Measurements from ENCODE around the gene NCOR2.

DNA sequence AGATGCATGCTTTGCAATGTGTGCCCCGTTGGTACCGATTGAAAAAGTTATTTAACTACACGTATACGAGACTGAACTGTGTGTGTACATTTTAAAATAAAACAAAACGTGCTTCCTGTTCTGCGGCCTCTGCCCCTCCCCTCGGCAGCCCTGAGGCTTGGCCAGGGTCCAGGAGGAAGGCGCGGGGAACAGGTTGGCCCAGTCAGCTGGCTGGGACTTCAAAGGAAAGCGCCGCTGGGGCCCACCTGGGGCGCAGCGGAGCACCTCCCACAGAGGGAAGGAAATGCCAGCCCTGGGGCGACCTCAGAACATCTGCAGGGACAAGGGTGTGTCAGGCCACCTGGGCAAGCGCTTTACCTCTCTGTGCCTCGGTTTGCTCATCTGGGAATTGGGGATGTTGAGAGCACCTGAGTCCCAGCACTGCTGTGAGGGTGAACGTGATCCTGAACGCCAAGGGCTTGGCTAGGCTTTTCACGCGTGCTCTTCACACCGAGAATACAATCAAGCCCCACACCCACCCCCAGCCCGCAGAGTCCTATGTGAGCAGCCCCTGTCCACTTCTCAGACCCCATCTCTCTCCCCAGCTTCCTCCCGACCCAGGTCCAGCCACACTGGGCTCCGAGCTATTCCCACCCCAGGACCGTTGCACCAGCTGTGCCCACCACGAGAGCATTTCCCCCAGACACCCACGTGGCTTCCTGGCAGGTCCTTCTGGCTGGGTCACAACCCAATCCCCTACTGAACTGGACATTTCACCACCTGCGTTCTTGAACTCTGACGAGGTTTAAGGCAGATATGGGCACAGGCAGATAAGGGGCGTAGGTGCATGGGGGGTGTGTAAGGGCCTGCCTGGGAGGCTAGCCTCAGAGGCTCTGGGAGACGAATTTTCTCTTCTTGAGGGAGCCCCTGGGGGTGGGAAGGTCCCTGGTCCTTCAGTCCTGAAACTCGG lies 41.9 kb upstream of the NCOR2 start:
- TF ChIP-seq, protein P1, sequence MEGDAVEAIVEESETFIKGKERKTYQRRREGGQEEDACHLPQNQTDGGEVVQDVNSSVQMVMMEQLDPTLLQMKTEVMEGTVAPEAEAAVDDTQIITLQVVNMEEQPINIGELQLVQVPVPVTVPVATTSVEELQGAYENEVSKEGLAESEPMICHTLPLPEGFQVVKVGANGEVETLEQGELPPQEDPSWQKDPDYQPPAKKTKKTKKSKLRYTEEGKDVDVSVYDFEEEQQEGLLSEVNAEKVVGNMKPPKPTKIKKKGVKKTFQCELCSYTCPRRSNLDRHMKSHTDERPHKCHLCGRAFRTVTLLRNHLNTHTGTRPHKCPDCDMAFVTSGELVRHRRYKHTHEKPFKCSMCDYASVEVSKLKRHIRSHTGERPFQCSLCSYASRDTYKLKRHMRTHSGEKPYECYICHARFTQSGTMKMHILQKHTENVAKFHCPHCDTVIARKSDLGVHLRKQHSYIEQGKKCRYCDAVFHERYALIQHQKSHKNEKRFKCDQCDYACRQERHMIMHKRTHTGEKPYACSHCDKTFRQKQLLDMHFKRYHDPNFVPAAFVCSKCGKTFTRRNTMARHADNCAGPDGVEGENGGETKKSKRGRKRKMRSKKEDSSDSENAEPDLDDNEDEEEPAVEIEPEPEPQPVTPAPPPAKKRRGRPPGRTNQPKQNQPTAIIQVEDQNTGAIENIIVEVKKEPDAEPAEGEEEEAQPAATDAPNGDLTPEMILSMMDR (IDR thresholded peaks at IDR 0.05) = no peak
- TF ChIP-seq POLR2A (IDR thresholded peaks at IDR 0.05) = no peak

All from right lobe of liver (tissue), 4 donors.